Nasal cavity respiratory epithelium epithelial cell of viscerocranial mucosa (primary cell): ENCODE results near the gene DUSP8. TPM values are rescaled to one million over a fixed set of nuclear protein-coding genes. Genes with fewer than 3 reads are reported as not detected.

Source experiments
- total RNA-seq: library from RNA; depleted of rRNA; stranded (reverse); fragments of >200 nt; gene quantifications from 2 replicates; pipeline ENCODE4 v1.2.3, GENCODE V29; 2014

The DUSP8 gene, protein sequence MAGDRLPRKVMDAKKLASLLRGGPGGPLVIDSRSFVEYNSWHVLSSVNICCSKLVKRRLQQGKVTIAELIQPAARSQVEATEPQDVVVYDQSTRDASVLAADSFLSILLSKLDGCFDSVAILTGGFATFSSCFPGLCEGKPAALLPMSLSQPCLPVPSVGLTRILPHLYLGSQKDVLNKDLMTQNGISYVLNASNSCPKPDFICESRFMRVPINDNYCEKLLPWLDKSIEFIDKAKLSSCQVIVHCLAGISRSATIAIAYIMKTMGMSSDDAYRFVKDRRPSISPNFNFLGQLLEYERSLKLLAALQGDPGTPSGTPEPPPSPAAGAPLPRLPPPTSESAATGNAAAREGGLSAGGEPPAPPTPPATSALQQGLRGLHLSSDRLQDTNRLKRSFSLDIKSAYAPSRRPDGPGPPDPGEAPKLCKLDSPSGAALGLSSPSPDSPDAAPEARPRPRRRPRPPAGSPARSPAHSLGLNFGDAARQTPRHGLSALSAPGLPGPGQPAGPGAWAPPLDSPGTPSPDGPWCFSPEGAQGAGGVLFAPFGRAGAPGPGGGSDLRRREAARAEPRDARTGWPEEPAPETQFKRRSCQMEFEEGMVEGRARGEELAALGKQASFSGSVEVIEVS
- total RNA-seq: 1.6 and 1.7 TPM in 2 replicates

GRCh38 chr11:1572197-1573076 lies at the start of gene DUSP8:
Gene DUSP8, minus strand, starts transcription at chr11:1572271. Its CDS starts 6,445 bp downstream, at chr11:1565826.

DNA sequence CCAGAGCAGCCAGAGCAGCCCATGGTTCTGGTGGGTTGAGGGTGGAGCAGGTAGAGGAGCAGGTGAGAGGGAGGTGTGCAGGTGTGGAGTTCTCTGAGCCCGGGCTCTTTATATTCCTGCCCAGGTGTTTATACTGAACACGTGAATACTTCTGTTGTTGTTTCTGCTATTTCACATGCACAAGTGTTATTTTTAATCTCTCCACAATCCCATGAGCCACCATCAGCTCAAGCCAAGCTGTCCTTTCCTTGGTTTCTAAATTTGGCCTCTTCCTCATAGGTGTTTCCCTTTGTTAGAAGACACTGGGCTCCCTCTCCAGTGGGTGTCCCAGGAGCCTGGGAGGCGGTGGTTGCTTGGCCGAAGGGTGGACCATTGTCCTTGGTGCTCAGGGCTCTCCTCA lies 36.3 kb upstream of the DUSP8 start, which contains the start of gene KRTAP5-3:
Gene KRTAP5-3, minus strand, starts transcription at position 101 of the 400 bp plus-strand sequence. Its CDS starts 78 bp downstream, at position 23.

GRCh38 chr11:1597994-1598380 lies 25.9 kb upstream of the DUSP8 start, which contains the start of gene KRTAP5-2:
Gene KRTAP5-2, minus strand, starts transcription at chr11:1598294. Its CDS starts 44 bp downstream, at chr11:1598250.

DNA sequence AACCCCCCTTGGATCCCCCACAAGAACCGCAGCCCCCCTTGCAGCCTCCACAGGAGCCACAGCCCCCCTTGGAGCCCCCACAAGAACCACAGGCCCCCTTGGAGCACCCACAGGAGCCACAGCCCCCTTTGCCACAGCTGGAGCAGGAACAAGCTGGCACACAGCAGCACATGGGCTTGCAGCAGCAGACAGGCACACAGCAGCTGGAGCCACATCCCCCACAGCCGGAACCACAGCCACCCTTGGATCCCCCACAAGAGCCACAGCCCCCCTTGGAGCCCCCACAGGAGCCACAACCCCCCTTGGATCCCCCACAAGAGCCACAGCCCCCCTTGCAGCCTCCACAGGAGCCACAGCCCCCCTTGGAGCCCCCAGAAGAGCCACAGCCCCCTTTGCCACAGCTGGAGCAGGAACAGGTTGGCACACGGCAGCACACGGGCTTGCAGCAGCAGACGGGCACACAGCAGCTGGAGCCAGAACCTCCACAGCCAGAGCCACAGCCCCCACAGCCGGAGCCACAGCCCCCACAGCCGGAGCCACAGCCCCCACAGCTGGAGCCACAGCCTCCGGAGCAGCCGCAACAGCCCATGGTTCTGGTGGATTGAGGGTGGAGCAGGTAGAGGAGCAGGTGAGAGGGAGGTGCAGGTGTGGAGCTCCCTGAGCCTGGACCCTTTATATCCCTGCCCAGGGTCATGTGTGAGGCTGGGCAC lies 12.7 kb upstream of the DUSP8 start, which contains the start of gene KRTAP5-1:
Gene KRTAP5-1, minus strand, starts transcription at position 623 of the 710 bp plus-strand sequence. Its CDS starts 34 bp downstream, at position 589.

Other genes starting within 250 kb of the DUSP8 start
- under 0.01 and 1.00 TPM in 2 replicates for gene BRSK2, start 182.3 kb downstream of the DUSP8 start, total RNA-seq
- 25.6 and 35.9 TPM in 2 replicates for gene MOB2, start 85.5 kb downstream of the DUSP8 start, total RNA-seq
- gene KRTAP5-1, start 13.0 kb upstream of the DUSP8 start, total RNA-seq: not detected in 2 replicates
- not detected in 2 replicates for gene KRTAP5-2, start 26.0 kb upstream of the DUSP8 start, total RNA-seq
- gene KRTAP5-3, start 36.2 kb upstream of the DUSP8 start, total RNA-seq: not detected in 2 replicates
- not detected in 2 replicates for gene KRTAP5-4, start 49.9 kb upstream of the DUSP8 start, total RNA-seq
- gene KRTAP5-5, start 57.5 kb upstream of the DUSP8 start, total RNA-seq: not detected in 2 replicates
- not detected in 2 replicates for gene KRTAP5-6, start 124.9 kb upstream of the DUSP8 start, total RNA-seq
- gene IFITM10, start 178.3 kb upstream of the DUSP8 start, total RNA-seq: 0.34 and 1.2 TPM in 2 replicates
- gene CTSD, start 191.7 kb upstream of the DUSP8 start, total RNA-seq: 222 and 1,296 TPM in 2 replicates